Measurements from ENCODE around the gene PGBD1. TPM values are rescaled to one million over a fixed set of nuclear protein-coding genes. Genes with fewer than 3 reads are reported as not detected.

The PGBD1 gene
- total and polyA plus RNA-seq, 2 donors from 2014 or later, result 3.0 to 3.1 TPM

- H3K9ac ChIP-seq (ENCODE audit: low read length in 3 of 3), result no peak overlapping the region
These were observed 631 bp upstream of the PGBD1 start for GRCh38 chr6:28280595-28281287.

GRCh38 chr6:28282926-28283325 lies 1.6 kb downstream of the PGBD1 start:
- TF ChIP-seq CTCF (IDR thresholded peaks at IDR 0.05; ENCODE audit: borderline replicate concordance, extremely low read depth, insufficient read depth), result no peak
- H3K4me3 ChIP-seq (ENCODE audit: low read length in 3 of 3), result no peak overlapping the region
- H3K27ac ChIP-seq (ENCODE audit: low read depth in 2 of 2, low read length in 2 of 2), result no peak overlapping the region
- no peak for DNase-seq
- FAIRE-seq, result no peak
- H3K4me1 ChIP-seq (ENCODE audit: control insufficient read depth in 2 of 3, insufficient read depth in 2 of 3, low read depth in 1 of 3, low read length in 3 of 3), result no peaks in the 10 kb centered on the region
- no peaks in the 10 kb centered on the region for H3K27me3 ChIP-seq (ENCODE audit: control insufficient read depth, insufficient read depth, low read length)
- H3K36me3 ChIP-seq (ENCODE audit: control insufficient read depth in 2 of 3, insufficient read depth in 3 of 3, low read length in 3 of 3), result peaks cover 4 to 6% (median 5%) of the 10 kb centered on the region in 3 donors
- no peak overlapping the region for H3K9ac ChIP-seq (ENCODE audit: low read length in 3 of 3)
- peaks cover 0 to 5% (median 0%) of the 10 kb centered on the region in 3 donors for H3K9me3 ChIP-seq (ENCODE audit: control insufficient read depth in 2 of 3, insufficient read depth in 1 of 3, low read length in 3 of 3)
- intact Hi-C loops (cut with DNase I), result no loop called here

More at GRCh38 chr6:28280595-28281287, 631 bp upstream of the PGBD1 start:
- Histone ChIP-seq H3K36me3 (ENCODE audit: control insufficient read depth in 2 of 3, insufficient read depth in 3 of 3, low read length in 3 of 3) (peaks cover 4 to 13% (median 8%) of the 10 kb centered on the region in 3 donors), H3K4me1 (ENCODE audit: control insufficient read depth in 2 of 3, insufficient read depth in 2 of 3, low read depth in 1 of 3, low read length in 3 of 3) (no peaks in the 10 kb centered on the region), H3K9me3 (ENCODE audit: control insufficient read depth in 2 of 3, insufficient read depth in 1 of 3, low read length in 3 of 3) (peaks cover 0 to 5% (median 0%) of the 10 kb centered on the region in 3 donors), H3K27me3 (ENCODE audit: control insufficient read depth, insufficient read depth, low read length) (no peaks in the 10 kb centered on the region), H3K27ac (ENCODE audit: low read depth in 2 of 2, low read length in 2 of 2) (no peak overlapping the region), H3K4me3 (ENCODE audit: low read length in 3 of 3) (peak overlapping the region; percentile 64 to 84 (median 80))
- no peak for TF ChIP-seq CTCF (IDR thresholded peaks at IDR 0.05; ENCODE audit: borderline replicate concordance, extremely low read depth, insufficient read depth)
- intact Hi-C loops (cut with DNase I), result no loop called here
- DNase-seq (no peak), FAIRE-seq (no peak)

DNA sequence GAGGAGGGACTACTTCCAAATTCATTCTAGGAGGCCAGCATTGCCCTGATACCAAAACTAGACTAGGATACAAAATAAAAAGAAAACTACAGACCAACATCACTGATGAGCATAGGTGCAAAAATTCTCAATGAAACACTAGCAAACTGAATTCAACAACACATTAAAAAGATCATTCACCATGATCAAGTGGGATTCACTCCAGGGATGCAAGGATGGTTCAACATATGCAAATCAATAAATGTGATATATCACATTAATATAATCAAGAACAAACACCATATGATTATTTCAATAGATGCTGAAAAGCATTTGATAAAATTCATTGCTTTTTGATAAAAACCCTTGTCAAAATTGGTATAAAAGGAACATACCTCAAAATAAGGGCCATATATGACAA lies 10.2 kb downstream of the PGBD1 start:
- H3K4me1 ChIP-seq (ENCODE audit: control insufficient read depth in 2 of 3, insufficient read depth in 2 of 3, low read depth in 1 of 3, low read length in 3 of 3), result no peaks in the 10 kb centered on the region
- DNase-seq (no peak), FAIRE-seq (no peak)
- intact Hi-C loops (cut with DNase I), result no loop called here
- H3K27me3 ChIP-seq (ENCODE audit: control insufficient read depth, insufficient read depth, low read length), result no peaks in the 10 kb centered on the region
- TF ChIP-seq CTCF (IDR thresholded peaks at IDR 0.05; ENCODE audit: borderline replicate concordance, extremely low read depth, insufficient read depth), result no peak
- H3K9ac ChIP-seq (ENCODE audit: low read length in 3 of 3), result no peak overlapping the region
- H3K27ac ChIP-seq (ENCODE audit: low read depth in 2 of 2, low read length in 2 of 2), result no peak overlapping the region
- H3K9me3 ChIP-seq (ENCODE audit: control insufficient read depth in 2 of 3, insufficient read depth in 1 of 3, low read length in 3 of 3), result no peaks in the 10 kb centered on the region
- no peak overlapping the region for H3K4me3 ChIP-seq (ENCODE audit: low read length in 3 of 3)
- H3K36me3 ChIP-seq (ENCODE audit: control insufficient read depth in 2 of 3, insufficient read depth in 3 of 3, low read length in 3 of 3), result peaks cover 5 to 9% (median 7%) of the 10 kb centered on the region in 3 donors

Measured in kidney (tissue), 14 donors.